Endothelial cell (in vitro differentiated cells): ENCODE results near the gene GRHPR. TPM values are rescaled to one million over a fixed set of nuclear protein-coding genes. Genes with fewer than 3 reads are reported as not detected.

Experiments used
- DNase-seq: peaks from one replicate; pipeline ENCODE4 v3.0.0; 2021; ENCODE audit warnings: low spot score
- H3K27ac Mint-ChIP-seq: one replicate; pipeline ENCODE4 v1.8.0; 2021; ENCODE audit warnings: mixed read lengths, inconsistent platforms; ENCODE audit not compliant: unreplicated experiment
- H3K27me3 Mint-ChIP-seq: one replicate; pipeline ENCODE4 v1.8.0; 2021; ENCODE audit warnings: mild to moderate bottlenecking, moderate library complexity, mixed read lengths, inconsistent platforms; ENCODE audit not compliant: unreplicated experiment
- H3K36me3 Mint-ChIP-seq: one replicate; pipeline ENCODE4 v1.8.0; 2021; ENCODE audit warnings: mild to moderate bottlenecking, low read depth, mixed read lengths, inconsistent platforms; ENCODE audit not compliant: unreplicated experiment
- H3K4me1 Mint-ChIP-seq: one replicate; pipeline ENCODE4 v1.8.0; 2021; ENCODE audit warnings: mild to moderate bottlenecking, mixed read lengths, inconsistent platforms; ENCODE audit not compliant: unreplicated experiment
- H3K4me3 Mint-ChIP-seq: one replicate; pipeline ENCODE4 v1.8.0; 2021; ENCODE audit warnings: mild to moderate bottlenecking, mixed read lengths, inconsistent platforms; ENCODE audit not compliant: unreplicated experiment
- H3K9me3 Mint-ChIP-seq: one replicate; pipeline ENCODE4 v1.8.0; 2021; ENCODE audit warnings: mixed read lengths, inconsistent platforms; ENCODE audit not compliant: unreplicated experiment
- total RNA-seq: library from RNA; stranded (reverse); fragmentation: NEBNext Ultra II Directional; extraction: Animal tissue kit (Norgen Biotek cat#: 25700); gene quantifications from one replicate; pipeline ENCODE4 v1.2.1, GENCODE V29; 2021; ENCODE audit not compliant: unreplicated experiment
- TF ChIP-seq, protein P1 (sequence below): fragments of 200-600 bp; sonication (generic); IDR thresholded peaks from one replicate; pipeline ENCODE4 v1.5.0; 2021; ENCODE audit warnings: antibody characterized with exemption; ENCODE audit not compliant: unreplicated experiment

GRHPR gene
- total RNA-seq, 1 donor from 2014 or later = 81.5 TPM

DNA sequence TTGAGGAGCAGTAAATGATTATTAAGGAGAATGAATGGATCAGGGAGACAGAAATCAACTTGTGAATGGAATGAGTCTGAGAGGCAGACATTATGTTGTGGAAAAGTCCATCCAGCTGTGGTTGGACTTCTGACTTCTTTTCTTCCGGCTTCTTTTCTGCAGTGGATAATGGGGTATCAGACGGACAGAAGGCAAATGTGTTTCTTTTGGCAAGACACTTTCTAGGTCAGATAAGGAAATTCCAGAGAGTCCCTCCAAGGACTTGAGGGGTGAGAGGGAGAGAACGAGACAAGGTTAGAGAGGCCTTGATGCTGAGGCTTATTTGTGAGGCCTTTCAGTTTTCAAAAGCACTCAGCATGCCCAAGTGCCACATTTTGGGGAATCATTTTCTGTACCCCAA lies 17.1 kb upstream of the GRHPR start:
- TF ChIP-seq, protein P1, sequence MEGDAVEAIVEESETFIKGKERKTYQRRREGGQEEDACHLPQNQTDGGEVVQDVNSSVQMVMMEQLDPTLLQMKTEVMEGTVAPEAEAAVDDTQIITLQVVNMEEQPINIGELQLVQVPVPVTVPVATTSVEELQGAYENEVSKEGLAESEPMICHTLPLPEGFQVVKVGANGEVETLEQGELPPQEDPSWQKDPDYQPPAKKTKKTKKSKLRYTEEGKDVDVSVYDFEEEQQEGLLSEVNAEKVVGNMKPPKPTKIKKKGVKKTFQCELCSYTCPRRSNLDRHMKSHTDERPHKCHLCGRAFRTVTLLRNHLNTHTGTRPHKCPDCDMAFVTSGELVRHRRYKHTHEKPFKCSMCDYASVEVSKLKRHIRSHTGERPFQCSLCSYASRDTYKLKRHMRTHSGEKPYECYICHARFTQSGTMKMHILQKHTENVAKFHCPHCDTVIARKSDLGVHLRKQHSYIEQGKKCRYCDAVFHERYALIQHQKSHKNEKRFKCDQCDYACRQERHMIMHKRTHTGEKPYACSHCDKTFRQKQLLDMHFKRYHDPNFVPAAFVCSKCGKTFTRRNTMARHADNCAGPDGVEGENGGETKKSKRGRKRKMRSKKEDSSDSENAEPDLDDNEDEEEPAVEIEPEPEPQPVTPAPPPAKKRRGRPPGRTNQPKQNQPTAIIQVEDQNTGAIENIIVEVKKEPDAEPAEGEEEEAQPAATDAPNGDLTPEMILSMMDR = no peak
- no peaks in the 10 kb centered on the region for H3K36me3 Mint-ChIP-seq
- no peaks in the 10 kb centered on the region for H3K4me1 Mint-ChIP-seq
- DNase-seq = no peak
- peaks cover 3% of the 10 kb centered on the region for H3K27me3 Mint-ChIP-seq
- no peaks in the 10 kb centered on the region for H3K9me3 Mint-ChIP-seq
- no peak overlapping the region for H3K4me3 Mint-ChIP-seq
- H3K27ac Mint-ChIP-seq = no peak overlapping the region

DNA sequence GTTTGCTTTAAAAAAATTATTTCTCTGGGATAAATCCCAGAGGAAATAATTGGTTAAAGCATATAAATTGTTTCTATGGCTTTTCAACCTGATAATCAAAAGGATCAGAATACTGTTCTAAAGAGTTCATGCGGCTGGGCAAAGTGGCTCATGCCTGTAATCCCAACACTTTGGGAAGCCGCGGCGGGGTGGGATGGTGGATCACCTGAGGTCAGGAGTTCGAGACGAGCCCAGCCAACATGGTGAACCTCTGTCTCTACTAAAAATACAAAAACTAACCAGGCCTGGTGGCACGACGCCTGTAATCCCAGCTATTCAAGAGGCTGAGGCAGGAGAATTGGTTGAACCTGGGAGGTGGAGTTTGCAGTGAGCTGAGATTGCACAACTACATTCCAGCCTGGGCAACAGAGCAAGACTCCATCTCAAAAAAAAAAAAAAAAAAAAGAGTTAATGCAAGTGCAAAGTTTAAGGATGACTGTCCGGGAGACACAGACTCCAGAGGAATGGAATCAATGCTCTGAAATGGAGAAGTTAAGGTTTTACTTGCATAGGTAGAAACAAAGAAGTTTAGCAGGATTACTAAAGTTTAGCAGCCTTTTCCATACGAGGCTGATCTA lies 16.6 kb upstream of the GRHPR start:
- H3K9me3 Mint-ChIP-seq = no peaks in the 10 kb centered on the region
- H3K36me3 Mint-ChIP-seq = no peaks in the 10 kb centered on the region
- no peak overlapping the region for H3K27ac Mint-ChIP-seq
- H3K27me3 Mint-ChIP-seq = peaks cover 3% of the 10 kb centered on the region
- no peaks in the 10 kb centered on the region for H3K4me1 Mint-ChIP-seq
- no peak for DNase-seq
- H3K4me3 Mint-ChIP-seq = no peak overlapping the region
- TF ChIP-seq, protein P1 = no peak

DNA sequence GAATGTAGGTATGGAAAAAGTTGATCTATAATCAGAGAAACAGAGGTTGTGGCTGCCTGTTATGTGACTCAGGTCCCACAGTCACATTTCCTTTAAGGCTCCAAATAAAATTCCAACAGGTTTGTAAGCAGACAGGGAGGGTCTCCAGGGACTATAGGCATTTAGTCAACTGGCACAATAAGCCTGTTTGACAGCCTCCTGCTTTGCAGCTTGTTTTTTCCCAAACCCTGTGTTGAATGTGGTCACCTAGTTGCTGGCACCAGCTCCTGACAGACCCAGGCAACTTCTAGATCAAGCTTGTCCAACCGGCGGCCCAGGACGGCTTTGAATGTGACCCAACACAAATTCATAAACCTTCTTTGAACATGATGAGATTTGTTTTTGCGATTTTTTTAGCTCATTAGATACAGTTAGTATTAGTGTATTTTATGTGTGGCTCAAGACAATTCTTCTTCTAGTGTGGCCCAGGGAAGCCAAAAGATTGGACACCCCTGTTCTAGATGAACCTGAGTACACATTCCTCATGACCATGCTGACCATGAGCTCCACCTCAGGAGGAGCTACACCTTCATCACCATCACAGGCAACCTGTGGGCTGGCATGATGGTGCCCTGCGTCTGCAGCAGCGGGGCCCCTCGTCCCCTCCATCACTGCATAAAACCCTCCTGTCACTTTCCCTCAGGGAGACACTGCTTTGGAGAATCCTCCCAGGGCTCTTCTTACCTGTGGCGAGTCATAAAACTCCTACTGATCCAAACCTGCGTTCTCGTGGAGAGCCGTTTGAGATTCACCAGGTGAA lies 15.7 kb upstream of the GRHPR start:
- no peaks in the 10 kb centered on the region for H3K4me1 Mint-ChIP-seq

DNA sequence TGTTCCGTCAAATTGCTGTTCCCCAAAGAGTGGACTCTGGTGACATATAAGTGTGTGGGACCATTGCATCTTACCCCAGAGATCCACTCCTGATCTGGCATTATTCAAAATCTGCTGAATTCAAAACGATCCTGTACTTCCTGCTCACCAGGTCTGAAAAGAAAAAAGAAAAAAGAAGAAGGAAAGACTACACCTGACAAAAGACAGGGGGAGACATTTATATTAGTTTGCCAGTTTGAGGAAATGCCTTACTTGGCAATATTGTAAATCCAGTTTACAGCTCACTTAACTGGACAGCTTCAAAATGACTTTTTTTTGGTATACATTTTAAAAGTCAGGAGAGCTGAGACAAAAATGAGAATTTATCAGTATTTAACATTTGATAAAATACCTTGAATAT lies 15.0 kb upstream of the GRHPR start:
- DNase-seq = no peak
- H3K9me3 Mint-ChIP-seq = no peaks in the 10 kb centered on the region
- no peaks in the 10 kb centered on the region for H3K4me1 Mint-ChIP-seq
- TF ChIP-seq, protein P1 = peak; percentile 40
- H3K36me3 Mint-ChIP-seq = no peaks in the 10 kb centered on the region
- H3K4me3 Mint-ChIP-seq = no peak overlapping the region
- H3K27ac Mint-ChIP-seq = no peak overlapping the region
- peaks cover 3% of the 10 kb centered on the region for H3K27me3 Mint-ChIP-seq

More for the DNA sequence above, 15.7 kb upstream of the GRHPR start:
- no peak for DNase-seq
- peaks cover 3% of the 10 kb centered on the region for H3K27me3 Mint-ChIP-seq
- no peak overlapping the region for H3K27ac Mint-ChIP-seq
- TF ChIP-seq, protein P1 = no peak
- H3K36me3 Mint-ChIP-seq = no peaks in the 10 kb centered on the region
- H3K4me3 Mint-ChIP-seq = no peak overlapping the region
- no peaks in the 10 kb centered on the region for H3K9me3 Mint-ChIP-seq
